SK-N-SH (cell line): ENCODE data around the gene RBMS1. TPM values are rescaled to one million over a fixed set of nuclear protein-coding genes. Genes with fewer than 3 reads are reported as not detected.

ENCODE experiments used
- CTCF ChIA-PET: fragments of 300-600, 350-600 bp; formaldehyde crosslinking; extraction: SDS; loops from one replicate; lab custom pipeline; 2021; lab: Yijun Ruan, JAX
- POLR2A ChIA-PET: fragments of 350-600 bp; sonication (Branson Sonifier 250); formaldehyde crosslinking; extraction: SDS; loops from one replicate; lab custom pipeline; 2020; ENCODE audit warnings: antibody characterized with exemption, inconsistent platforms; lab: Yijun Ruan, JAX
- DNase-seq: peaks from one replicate; pipeline ENCODE4 v3.0.0; 2012
- H2AFZ ChIP-seq: fragments of 200-600 bp; sonication (generic); 2 replicates; pipeline ENCODE4 v1.8.1; 2016; ENCODE audit warnings: antibody characterized with exemption, mild to moderate bottlenecking, low read depth
- H3F3A ChIP-seq: fragments of 200-600 bp; sonication (generic); replicated peaks from 2 replicates; pipeline ENCODE3; 2016; ENCODE audit warnings: antibody characterized with exemption, mild to moderate bottlenecking; ENCODE audit not compliant: insufficient read depth
- H3K27ac ChIP-seq, 2 experiments: fragments of 200-500 bp in 1 of 2; fragments of 200-600 bp in 1 of 2; sonication (Bioruptor generic) in 1 of 2; sonication (generic), shearing (Covaris generic) in 1 of 2; 2 replicates each; pipeline versions ENCODE4 v1.5.1 to v1.6.1; 2014 to 2016; ENCODE audit warnings: low read depth in 2 of 2, inconsistent platforms in 1 of 2, low read length in 1 of 2, mild to moderate bottlenecking in 1 of 2, mixed read lengths in 1 of 2
- H3K27me3 ChIP-seq: fragments of 200-600 bp; sonication (generic), shearing (Covaris generic); 2 replicates; pipeline ENCODE4 v1.6.1; 2016; ENCODE audit warnings: mixed run types; ENCODE audit not compliant: insufficient read depth
- H3K36me3 ChIP-seq, 2 experiments: fragments of 200-500 bp in 1 of 2; fragments of 200-600 bp in 1 of 2; sonication (Bioruptor generic) in 1 of 2; sonication (generic) in 1 of 2; replicated peaks in 1 of 2; 2 replicates each; pipeline versions ENCODE3 to v1.5.1; 2014 to 2016; ENCODE audit warnings: low read length in 1 of 2, mild to moderate bottlenecking in 1 of 2; ENCODE audit not compliant: insufficient read depth in 2 of 2, control insufficient read depth in 1 of 2
- H3K4me1 ChIP-seq, 2 experiments: fragments of 200-500 bp in 1 of 2; fragments of 200-600 bp in 1 of 2; sonication (Bioruptor generic) in 1 of 2; sonication (generic), shearing (Covaris generic) in 1 of 2; 2 replicates each; pipeline versions ENCODE4 v1.5.1 to v1.6.1; 2014 to 2016; ENCODE audit warnings: low read depth in 1 of 2, low read length in 1 of 2, mixed run types in 1 of 2; ENCODE audit not compliant: insufficient read depth in 2 of 2, control insufficient read depth in 1 of 2
- H3K4me2 ChIP-seq: fragments of 200-600 bp; sonication (generic), shearing (Covaris generic); 2 replicates; pipeline ENCODE4 v1.6.1; 2017; ENCODE audit warnings: mixed run types
- H3K4me3 ChIP-seq, 2 experiments: fragments of 200-500 bp in 1 of 2; fragments of 200-600 bp in 1 of 2; sonication (Bioruptor generic) in 1 of 2; sonication (generic), shearing (Covaris generic) in 1 of 2; 2 replicates each; pipeline versions ENCODE4 v1.5.1 to v1.8.1; 2014 to 2016; ENCODE audit warnings: low read depth in 2 of 2, inconsistent platforms in 1 of 2, low read length in 1 of 2, mild to moderate bottlenecking in 1 of 2, mixed read lengths in 1 of 2, moderate library complexity in 1 of 2
- H3K79me2 ChIP-seq: fragments of 200-600 bp; sonication (generic); 2 replicates; pipeline ENCODE4 v1.8.1; 2017; ENCODE audit warnings: mild to moderate bottlenecking; ENCODE audit not compliant: insufficient read depth
- H3K9ac ChIP-seq: fragments of 200-600 bp; sonication (generic); 2 replicates; pipeline ENCODE4 v1.6.1; 2017; ENCODE audit warnings: mixed run types
- H3K9me2 ChIP-seq: fragments of 200-600 bp; sonication (generic); 2 replicates; pipeline ENCODE4 v1.6.1; 2017; ENCODE audit warnings: mixed run types
- H3K9me3 ChIP-seq: fragments of 200-600 bp; sonication (generic); 2 replicates; pipeline ENCODE4 v1.6.1; 2017; ENCODE audit warnings: mixed run types, mild to moderate bottlenecking, moderate library complexity
- H4K20me1 ChIP-seq: fragments of 200-600 bp; sonication (generic); 2 replicates; pipeline ENCODE4 v1.6.1; 2017; ENCODE audit warnings: mild to moderate bottlenecking, mixed run types; ENCODE audit not compliant: insufficient read depth
- FOSL2 ChIP-seq: IDR thresholded peaks from 2 replicates; pipeline ENCODE4 v1.4.0; 2012; ENCODE audit warnings: low read depth, mild to moderate bottlenecking, moderate library complexity, borderline replicate concordance
- GABPA ChIP-seq: IDR thresholded peaks from 2 replicates; pipeline ENCODE4 v1.4.0; 2012; ENCODE audit warnings: low read depth, mild to moderate bottlenecking
- MAX ChIP-seq: IDR thresholded peaks from 2 replicates; pipeline ENCODE4 v1.4.0; 2012; ENCODE audit warnings: low read depth
- MXI1 ChIP-seq: IDR thresholded peaks from 2 replicates; pipeline ENCODE4 v1.6.1; 2012; ENCODE audit warnings: mild to moderate bottlenecking, low read depth, low read length, improper control_type of control experiment
- PBX3 ChIP-seq: IDR thresholded peaks from 2 replicates; pipeline ENCODE4; 2012
- RAD21 ChIP-seq: IDR thresholded peaks from 2 replicates; pipeline ENCODE4 v1.6.1; 2012; ENCODE audit warnings: mild to moderate bottlenecking, low read length
- RCOR1 ChIP-seq: fragments of 150-350 bp; IDR thresholded peaks from 2 replicates; pipeline ENCODE4 v1.6.1; 2017; ENCODE audit warnings: antibody characterized with exemption, low read length
- RXRA ChIP-seq: IDR thresholded peaks from 2 replicates; pipeline ENCODE4 v1.4.0; 2012; ENCODE audit warnings: low read depth, mild to moderate bottlenecking, borderline replicate concordance
- SIN3A ChIP-seq: IDR thresholded peaks from 2 replicates; pipeline ENCODE4 v1.6.1; 2012; ENCODE audit warnings: low read depth, mild to moderate bottlenecking, low read length, moderate library complexity, borderline replicate concordance
- TAF1 ChIP-seq: IDR thresholded peaks from 2 replicates; pipeline ENCODE4 v1.6.1; 2012; ENCODE audit warnings: low read depth, mild to moderate bottlenecking, low read length, moderate library complexity, borderline replicate concordance
- TCF12 ChIP-seq: IDR thresholded peaks from 2 replicates; pipeline ENCODE4 v1.4.0; 2012
- USF1 ChIP-seq: IDR thresholded peaks from 2 replicates; pipeline ENCODE4 v1.4.0; 2012; ENCODE audit warnings: low read depth, borderline replicate concordance
- USF2 ChIP-seq: fragments of 150-350 bp; IDR thresholded peaks from 2 replicates; pipeline ENCODE4 v1.6.1; 2017; ENCODE audit warnings: antibody characterized with exemption, low read length, low read depth, borderline replicate concordance
- YY1 ChIP-seq: IDR thresholded peaks from 2 replicates; pipeline ENCODE4 v1.4.0; 2012; ENCODE audit warnings: low read depth, mild to moderate bottlenecking
- WGBS: methylation state at CpG from one replicate; pipeline ENCODE4 v1.1.6; 2017; ENCODE audit warnings: low lambda C conversion rate; 5-methylcytosine and 5-hydroxymethylcytosine counted together
- polyA plus RNA-seq, 3 experiments: library from polyadenylated mRNA; depleted of rRNA; stranded (reverse); fragments of >200 nt; gene quantifications; 2 replicates each; pipeline ENCODE4 v1.2.3, GENCODE V29; 2012

Gene RBMS1
- polyA plus RNA-seq, 1 of the 3 experiments (the other 2 are of a cell fraction) = 56.5 TPM

- Histone ChIP-seq H3K9me3 (no peaks in the 10 kb centered on the region), H3F3A (peaks cover 27% of the 10 kb centered on the region), H3K4me3 (peak overlapping the region; percentile 59 to 96), H3K27ac (peak overlapping the region; percentile 91 to 97), H3K9ac (peak overlapping the region; percentile 97), H2AFZ (peak overlapping the region; percentile 69), H3K4me2 (peak overlapping the region; percentile 72), H3K27me3 (no peaks in the 10 kb centered on the region), H3K4me1 (peaks cover 23 to 27% of the 10 kb centered on the region in 2 experiments; a peak in 3 of 4 replicates), H4K20me1 (peaks cover 29% of the 10 kb centered on the region), H3K79me2 (peaks cover 61% of the 10 kb centered on the region), H3K9me2 (no peaks in the 10 kb centered on the region), H3K36me3 (no peaks in the 10 kb centered on the region)
- WGBS = 0% methylated on average over 10 of the region's 10 CpGs
- ChIA-PET POLR2A (no interaction called here), CTCF (interaction anchor here (0.8 to 2.0 kb wide), 4 partner anchors 13 to 502 kb away, joined by 3 to 4 read pairs (median 4); no protein-coding TSS in a partner anchor)
- TF ChIP-seq RCOR1 (no peak), RXRA (no peak; the same call in 1 of the 2 replicates), PBX3 (no peak), YY1 (peak; percentile 26; the same call in 1 of the 2 replicates), MXI1 (peak; percentile 9; the same call in 1 of the 2 replicates), FOSL2 (peak; percentile 34; the same call in 1 of the 2 replicates), MAX (peak; percentile 73; the same call in 1 of the 2 replicates), USF2 (no peak), GABPA (0 out of 2 replicates have a peak, but pooled peaks have one; percentile 19), SIN3A (peak; percentile 54; the same call in 1 of the 2 replicates), TCF12 (peak; percentile 29; the same call in 1 of the 2 replicates), TAF1 (0 out of 2 replicates have a peak, but pooled peaks have one; percentile 18)
- DNase-seq = no peak
These were observed 1.7 kb downstream of the RBMS1 start for GRCh38 chr2:160491911-160492371.

- H4K20me1 ChIP-seq = peaks cover 38% of the 10 kb centered on the region
- peak overlapping the region; percentile 97; the same call in 1 of the 2 replicates for H3K9ac ChIP-seq
- ChIA-PET POLR2A (no interaction called here), CTCF (interaction anchor here (0.8 to 2.0 kb wide), 5 partner anchors 14 to 503 kb away, joined by 3 to 4 read pairs (median 4); no protein-coding TSS in a partner anchor)
- WGBS = 16% methylated on average over 8 of the region's 8 CpGs
- H3K4me3 ChIP-seq = peak overlapping the region; percentile 59 to 96
- no peaks in the 10 kb centered on the region for H3K9me2 ChIP-seq
- H3K27ac ChIP-seq = peak overlapping the region; percentile 91 to 97
- no peak overlapping the region for H2AFZ ChIP-seq
- peaks cover 70% of the 10 kb centered on the region for H3K79me2 ChIP-seq
- H3F3A ChIP-seq = peaks cover 27% of the 10 kb centered on the region
- H3K4me1 ChIP-seq = peaks cover 32 to 34% of the 10 kb centered on the region in 2 experiments; a peak in 3 of 4 replicates
- no peaks in the 10 kb centered on the region for H3K9me3 ChIP-seq
- H3K4me2 ChIP-seq = peak overlapping the region; percentile 72
- DNase-seq = no peak
- H3K36me3 ChIP-seq = no peaks in the 10 kb centered on the region
- H3K27me3 ChIP-seq = no peaks in the 10 kb centered on the region
- TF ChIP-seq RAD21 = no peak
- peak; percentile 45; the same call in 1 of the 2 replicates for TF ChIP-seq USF1
These were observed 2.6 kb downstream of the RBMS1 start for GRCh38 chr2:160490733-160491685.
